H1 (cell line): ENCODE data around the gene ZNF227. TPM values are rescaled to one million over a fixed set of nuclear protein-coding genes. Genes with fewer than 3 reads are reported as not detected.

Experiments
- GTF2F1 ChIP-seq: IDR thresholded peaks from 2 replicates; pipeline ENCODE4 v1.6.1; 2012; ENCODE audit warnings: low read depth, low read length, improper control_type of control experiment, borderline replicate concordance
- JUN ChIP-seq: IDR thresholded peaks from 2 replicates; pipeline ENCODE4 v1.6.1; 2011; ENCODE audit warnings: low read depth, mild to moderate bottlenecking, improper control_type of control experiment, low read length
- KDM5A ChIP-seq: fragments of 200-600 bp; IDR thresholded peaks from 2 replicates; pipeline ENCODE4 v1.7.1; 2012; ENCODE audit warnings: mild to moderate bottlenecking, low read length, inconsistent platforms, mixed read lengths
- PHF8 ChIP-seq: fragments of 200-600 bp; sonication (generic); conservative IDR thresholded peaks from 2 replicates; pipeline ENCODE4 v1.7.1; 2012; ENCODE audit warnings: low read depth, mild to moderate bottlenecking, inconsistent platforms, low read length, moderate library complexity
- SAP30 ChIP-seq: fragments of 300-600 bp; sonication (generic); IDR thresholded peaks from 2 replicates; pipeline ENCODE4 v1.7.1; 2012; ENCODE audit warnings: low read length, moderate library complexity, mild to moderate bottlenecking, inconsistent platforms; ENCODE audit not compliant: insufficient read depth, insufficient replicate concordance
- SP4 ChIP-seq: IDR thresholded peaks from 2 replicates; pipeline ENCODE4 v1.6.1; 2012; ENCODE audit warnings: low read length, inconsistent platforms
- TAF1 ChIP-seq: IDR thresholded peaks from 2 replicates; pipeline ENCODE4 v1.6.1; 2011; ENCODE audit warnings: mild to moderate bottlenecking, low read depth, low read length
- polyA plus RNA-seq, 7 experiments: library from polyadenylated mRNA; depleted of rRNA in 3 of 7; stranded (reverse) in 5 of 7; unstranded in 2 of 7; fragments of >200 nt in 5 of 7; fragments of 200-250 nt in 2 of 7; gene quantifications; 1 replicate in 5 of 7; 2 replicates in 1 of 7; 4 replicates in 1 of 7; pipeline versions ENCODE4 v1.2.1 to v1.2.3, GENCODE V29; 2011 to 2013; ENCODE audit warnings: missing spikeins in 2 of 7, mixed read lengths in 2 of 7
- total RNA-seq: library from RNA; stranded (reverse); fragmentation: NEBNext Ultra II Directional; extraction: Animal tissue kit (Norgen Biotek cat#: 25700); gene quantifications from 2 replicates; pipeline ENCODE4 v1.2.1, GENCODE V29; 2021

The ZNF227 gene
- total and polyA plus RNA-seq, 2 of the 8 experiments (the other 6 are each of a cell fraction or from before 2014, with no cell fraction given) = 4.9 to 23.9 TPM

- TF ChIP-seq GTF2F1 = no peak
- no peak for TF ChIP-seq SP4
- TF ChIP-seq PHF8 = no peak
- no peak for TF ChIP-seq SAP30
- no peak for TF ChIP-seq TAF1
- no peak for TF ChIP-seq JUN
- TF ChIP-seq KDM5A = no peak
Measured at GRCh38 chr19:44280916-44281315, 68.6 kb downstream of the ZNF227 start (continued).
